IMR-90 (cell line): ENCODE results near the gene KLHDC3. TPM values are rescaled to one million over a fixed set of nuclear protein-coding genes. Genes with fewer than 3 reads are reported as not detected.

ENCODE experiments used
- ATAC-seq: fragments of 200-7000 bp; cut with Tn5 transposase; 2 replicates; pipeline ENCODE4 v1.9.1; 2020; ENCODE audit warnings: low read depth, mild to moderate bottlenecking, moderate library complexity
- BruUV-seq: library from RNA; stranded (reverse); fragments of 400-500 nt; replicated peaks from 2 replicates; lab custom pipeline; 2021; lab: Mats Ljungman, UMichigan
- CTCF ChIA-PET: fragments of 300-600 bp; formaldehyde crosslinking; extraction: SDS; loops from one replicate; lab custom pipeline; 2021; ENCODE audit warnings: antibody characterized with exemption; lab: Yijun Ruan, JAX
- POLR2A ChIA-PET: fragments of 300-600 bp; sonication (Branson Sonifier 250); formaldehyde crosslinking; loops from one replicate; lab custom pipeline; 2022; ENCODE audit warnings: antibody characterized with exemption; ENCODE audit not compliant: unreplicated experiment; lab: Charles Lee
- DNase-seq: peaks from one replicate; pipeline ENCODE4 v3.0.0; 2013
- H2AFZ ChIP-seq: replicated peaks from 2 replicates; pipeline ENCODE3; 2013; ENCODE audit warnings: low read length, mild to moderate bottlenecking; ENCODE audit not compliant: poor library complexity
- H2AK5ac ChIP-seq: 2 replicates; pipeline ENCODE4 v1.6.1; 2013; ENCODE audit warnings: low read depth, low read length, inconsistent platforms
- H2AK9ac ChIP-seq: replicated peaks from 2 replicates; pipeline ENCODE3; 2013; ENCODE audit warnings: mild to moderate bottlenecking, low read depth, low read length, moderate library complexity; ENCODE audit not compliant: poor library complexity
- H2BK120ac ChIP-seq: 2 replicates; pipeline ENCODE4 v1.6.1; 2013; ENCODE audit warnings: low read depth, low read length, inconsistent platforms
- H2BK15ac ChIP-seq: 3 replicates; pipeline ENCODE4 v1.6.1; 2013; ENCODE audit warnings: low read depth, low read length, inconsistent platforms
- H2BK20ac ChIP-seq: 2 replicates; pipeline ENCODE4 v1.6.1; 2013; ENCODE audit warnings: low read depth, mild to moderate bottlenecking, inconsistent platforms, low read length, moderate library complexity
- H2BK5ac ChIP-seq: 2 replicates; pipeline ENCODE4 v1.6.1; 2013; ENCODE audit warnings: mild to moderate bottlenecking, low read depth, low read length, inconsistent platforms; ENCODE audit not compliant: poor library complexity, severe bottlenecking
- H3K14ac ChIP-seq: replicated peaks from 2 replicates; pipeline ENCODE4 v1.6.1; 2013; ENCODE audit warnings: low read depth, low read length, inconsistent platforms
- H3K18ac ChIP-seq: 2 replicates; pipeline ENCODE4 v1.6.1; 2013; ENCODE audit warnings: low read depth, low read length, control low read depth
- H3K23ac ChIP-seq: 2 replicates; pipeline ENCODE4 v1.6.1; 2013; ENCODE audit warnings: low read depth, low read length, inconsistent platforms
- H3K27ac ChIP-seq: 2 replicates; pipeline ENCODE4 v1.5.1; 2013; ENCODE audit warnings: mild to moderate bottlenecking, control low read depth, low read length; ENCODE audit not compliant: insufficient read depth
- H3K27me3 ChIP-seq: 2 replicates; pipeline ENCODE4 v1.6.1; 2013; ENCODE audit warnings: low read length; ENCODE audit not compliant: control insufficient read depth, insufficient read depth
- H3K36me3 ChIP-seq: 2 replicates; pipeline ENCODE4 v1.6.1; 2013; ENCODE audit warnings: low read length, mixed read lengths; ENCODE audit not compliant: control insufficient read depth, insufficient read depth
- H3K4ac ChIP-seq: 2 replicates; pipeline ENCODE4 v1.6.1; 2013; ENCODE audit warnings: low read depth, low read length, inconsistent platforms
- H3K4me1 ChIP-seq: 2 replicates; pipeline ENCODE4 v1.6.1; 2013; ENCODE audit warnings: low read length, mixed read lengths; ENCODE audit not compliant: control insufficient read depth, insufficient read depth
- H3K4me2 ChIP-seq: 2 replicates; pipeline ENCODE4 v1.6.1; 2013; ENCODE audit warnings: low read depth, mild to moderate bottlenecking, control low read depth, low read length, moderate library complexity
- H3K4me3 ChIP-seq: 2 replicates; pipeline ENCODE4 v1.5.1; 2013; ENCODE audit warnings: low read depth, mild to moderate bottlenecking, control low read depth, low read length, moderate library complexity; ENCODE audit not compliant: insufficient read depth
- H3K56ac ChIP-seq: 2 replicates; pipeline ENCODE4 v1.6.1; 2013; ENCODE audit warnings: low read length, inconsistent platforms; ENCODE audit not compliant: insufficient read depth; ENCODE audit errors: extremely low read depth
- H3K79me1 ChIP-seq, 2 experiments: 2 replicates each; pipeline ENCODE4 v1.6.1; 2013; ENCODE audit warnings: low read length in 2 of 2, inconsistent platforms in 1 of 2, low read depth in 1 of 2
- H3K9ac ChIP-seq: 2 replicates; pipeline ENCODE4 v1.6.1; 2013; ENCODE audit warnings: low read depth, low read length, control low read depth
- H3K9me1 ChIP-seq: 2 replicates; pipeline ENCODE4 v1.6.1; 2013; ENCODE audit warnings: low read length, inconsistent platforms; ENCODE audit not compliant: insufficient read depth
- H3K9me3 ChIP-seq: 2 replicates; pipeline ENCODE4 v1.6.1; 2013; ENCODE audit warnings: low read length; ENCODE audit not compliant: control insufficient read depth, insufficient read depth
- H4K20me1 ChIP-seq: 2 replicates; pipeline ENCODE4 v1.6.1; 2013; ENCODE audit warnings: low read length, inconsistent platforms; ENCODE audit not compliant: insufficient read depth
- H4K5ac ChIP-seq: 2 replicates; pipeline ENCODE4 v1.6.1; 2013; ENCODE audit warnings: mild to moderate bottlenecking, low read depth, low read length, control low read depth
- H4K8ac ChIP-seq, 2 experiments: 2 replicates each; pipeline ENCODE4 v1.6.1; 2013; ENCODE audit warnings: low read depth in 2 of 2, low read length in 2 of 2, control low read depth in 1 of 2, inconsistent platforms in 1 of 2
- H4K91ac ChIP-seq: 2 replicates; pipeline ENCODE4 v1.6.1; 2013; ENCODE audit warnings: low read depth, low read length, inconsistent platforms; ENCODE audit not compliant: insufficient read depth
- BHLHE40 ChIP-seq: fragments of 150-350 bp; IDR thresholded peaks from 2 replicates; pipeline ENCODE4 v1.6.1; 2016; ENCODE audit warnings: mild to moderate bottlenecking, low read depth, low read length
- CEBPB ChIP-seq: IDR thresholded peaks from 2 replicates; pipeline ENCODE4 v1.6.1; 2012; ENCODE audit warnings: low read depth, low read length, improper control_type of control experiment
- CHD1 ChIP-seq: IDR thresholded peaks from 2 replicates; pipeline ENCODE4 v1.6.1; 2012; ENCODE audit warnings: low read depth, low read length, improper control_type of control experiment
- FOS ChIP-seq: fragments of 150-350 bp; IDR thresholded peaks from 2 replicates; pipeline ENCODE4 v1.6.1; 2016; ENCODE audit warnings: low read depth, low read length
- MAFK ChIP-seq: IDR thresholded peaks from 2 replicates; pipeline ENCODE4 v1.6.1; 2012; ENCODE audit warnings: low read depth, low read length, improper control_type of control experiment
- MAZ ChIP-seq: IDR thresholded peaks from 2 replicates; pipeline ENCODE4 v1.6.1; 2012; ENCODE audit warnings: low read depth, mild to moderate bottlenecking, low read length, improper control_type of control experiment, moderate library complexity, borderline replicate concordance
- MXI1 ChIP-seq: IDR thresholded peaks from 2 replicates; pipeline ENCODE4 v1.6.1; 2012; ENCODE audit warnings: low read depth, mild to moderate bottlenecking, low read length, moderate library complexity, borderline replicate concordance
- NFE2L2 ChIP-seq: fragments of 150-350 bp; IDR thresholded peaks from 2 replicates; pipeline ENCODE4 v1.6.1; 2016; ENCODE audit warnings: low read depth, mild to moderate bottlenecking, low read length
- POLR2A ChIP-seq: IDR thresholded peaks from 2 replicates; pipeline ENCODE4 v1.6.1; 2012; ENCODE audit warnings: mild to moderate bottlenecking, low read depth, low read length
- RAD21 ChIP-seq: IDR thresholded peaks from 2 replicates; pipeline ENCODE4 v1.6.1; 2012; ENCODE audit warnings: low read length, improper control_type of control experiment
- RCOR1 ChIP-seq: IDR thresholded peaks from 2 replicates; pipeline ENCODE4 v1.6.1; 2012; ENCODE audit warnings: mild to moderate bottlenecking, low read length, improper control_type of control experiment; ENCODE audit not compliant: insufficient replicate concordance
- RFX5 ChIP-seq: IDR thresholded peaks from 2 replicates; pipeline ENCODE4 v1.8.0; 2012; ENCODE audit warnings: low read depth, mild to moderate bottlenecking, low read length, moderate library complexity
- SMC3 ChIP-seq: fragments of 150-350 bp; IDR thresholded peaks from 2 replicates; pipeline ENCODE4 v1.6.1; 2016; ENCODE audit warnings: low read depth, mild to moderate bottlenecking, antibody characterized with exemption, low read length, moderate library complexity
- WGBS, 2 experiments: methylation state at CpG; one replicate each; pipeline versions ENCODE4 v1.1.5 to v1.1.7; 2013; ENCODE audit warnings: missing lambda C conversion rate in 2 of 2; ENCODE audit not compliant: insufficient read length in 1 of 2; ENCODE audit errors: extremely low coverage in 2 of 2; 5-methylcytosine and 5-hydroxymethylcytosine counted together
- dilution Hi-C: fragments of 300-500 bp; cut with HindIII; formaldehyde crosslinking; loops from one replicate; pipeline ENCODE4 v1.14.3; 2018; ENCODE audit warnings: low sequenced_read_pairs; ENCODE audit not compliant: unreplicated experiment
- in situ Hi-C: fragments of 300-500 bp; cut with MboI; formaldehyde crosslinking; loops from 3 replicates; pipeline ENCODE4 v1.14.3; 2019; ENCODE audit warnings: low sequenced_read_pairs, inconsistent platforms, mixed read lengths
- intact Hi-C: fragments of 100-400 bp; cut with micrococcal nuclease; formaldehyde crosslinking; loops from 2 replicates; pipeline ENCODE4 v1.10.0; 2022
- polyA plus RNA-seq, 3 experiments: library from polyadenylated mRNA; depleted of rRNA; stranded (reverse); fragments of >200 nt; gene quantifications; 2 replicates each; pipeline ENCODE4 v1.2.3, GENCODE V29; 2012; ENCODE audit warnings: low replicate concordance in 1 of 3
- total RNA-seq: library from RNA; depleted of rRNA; stranded (reverse); fragments of >200 nt; gene quantifications from 2 replicates; pipeline ENCODE4 v1.2.3, GENCODE V29; 2012
- TF ChIP-seq, protein P1 (sequence below): conservative IDR thresholded peaks from 2 replicates; pipeline ENCODE4 v1.5.1; 2012; ENCODE audit warnings: mild to moderate bottlenecking, low read depth, low read length, improper control_type of control experiment
- TF ChIP-seq, protein P2 (sequence below): fragments of 150-350 bp; IDR thresholded peaks from 2 replicates; pipeline ENCODE4 v1.6.1; 2016; ENCODE audit warnings: low read depth, mild to moderate bottlenecking, low read length, moderate library complexity, borderline replicate concordance
- TF ChIP-seq, protein P3 (sequence below): fragments of 150-350 bp; IDR thresholded peaks from 2 replicates; pipeline ENCODE4 v1.6.1; 2017; ENCODE audit warnings: mild to moderate bottlenecking, antibody characterized with exemption, low read length, low read depth

The KLHDC3 gene
- total and polyA plus RNA-seq, 2 of the 4 experiments (the other 2 are of a cell fraction) = 57.1 to 76.0 TPM

DNA sequence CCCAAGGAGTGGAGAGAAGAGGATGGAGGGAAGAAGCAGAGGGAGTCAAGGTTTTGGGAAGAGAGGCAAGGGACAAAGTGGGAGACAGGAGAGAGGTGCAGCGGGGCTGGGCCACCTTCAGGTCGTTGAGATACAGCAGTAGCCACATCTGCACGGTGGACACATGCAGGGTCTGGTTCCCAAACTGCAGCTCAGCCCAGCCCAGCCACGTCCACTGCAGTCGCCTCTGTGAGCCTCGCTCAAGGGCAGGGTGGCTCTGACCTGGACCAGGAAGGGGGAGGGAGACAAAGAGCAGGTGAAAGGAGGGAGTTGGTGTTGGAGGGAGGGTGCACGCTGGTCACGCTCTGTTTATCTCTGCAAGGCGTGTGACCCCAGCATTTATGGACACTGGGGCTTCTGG, 24.7 kb downstream of the KLHDC3 start:
- no peak overlapping the region for H4K91ac ChIP-seq
- no peak overlapping the region for H3K14ac ChIP-seq
- H2AFZ ChIP-seq = no peak overlapping the region
- H4K20me1 ChIP-seq = 0 out of 2 replicates have a peak, but pooled peaks cover 3% of the 10 kb centered on the region
- H3K9me1 ChIP-seq = no peaks in the 10 kb centered on the region
- no peak overlapping the region for H3K4me2 ChIP-seq
- peaks cover 7 to 9% of the 10 kb centered on the region in 2 experiments; a peak in 2 of 4 replicates for H3K79me1 ChIP-seq
- no peak for DNase-seq
- H4K5ac ChIP-seq = no peak overlapping the region
- ChIA-PET CTCF (no interaction called here), POLR2A (no interaction called here)
- H2AK9ac ChIP-seq = no peak overlapping the region
- H3K27ac ChIP-seq = no peak overlapping the region
- BruUV-seq = no TSS peak
- H2BK15ac ChIP-seq = no peak overlapping the region
- WGBS, 2 experiments = 96% methylated on average over 9 of the region's 9 CpGs; no CpG with 5 or more reads in 1 of the 2 experiments
- in situ Hi-C loops (no loop called here), intact Hi-C loops (no loop called here), dilution Hi-C loops (no loop called here)
- H3K56ac ChIP-seq = no peak overlapping the region
- H4K8ac ChIP-seq = no peak overlapping the region
- no peak overlapping the region for H2BK20ac ChIP-seq
- H3K27me3 ChIP-seq = no peaks in the 10 kb centered on the region
- H3K18ac ChIP-seq = no peak overlapping the region
- H2BK5ac ChIP-seq = no peak overlapping the region
- H3K23ac ChIP-seq = no peak overlapping the region
- no peaks in the 10 kb centered on the region for H3K9me3 ChIP-seq
- H3K4me3 ChIP-seq = no peak overlapping the region
- no peak overlapping the region for H3K9ac ChIP-seq
- H3K36me3 ChIP-seq = peaks cover 67% of the 10 kb centered on the region
- TF ChIP-seq CEBPB (no peak), CHD1 (no peak), RFX5 (no peak), NFE2L2 (no peak), FOS (no peak), RAD21 (no peak), MXI1 (no peak), MAZ (no peak), MAFK (no peak), POLR2A (no peak), RCOR1 (no peak), SMC3 (no peak), BHLHE40 (no peak)
- TF ChIP-seq, protein P1, sequence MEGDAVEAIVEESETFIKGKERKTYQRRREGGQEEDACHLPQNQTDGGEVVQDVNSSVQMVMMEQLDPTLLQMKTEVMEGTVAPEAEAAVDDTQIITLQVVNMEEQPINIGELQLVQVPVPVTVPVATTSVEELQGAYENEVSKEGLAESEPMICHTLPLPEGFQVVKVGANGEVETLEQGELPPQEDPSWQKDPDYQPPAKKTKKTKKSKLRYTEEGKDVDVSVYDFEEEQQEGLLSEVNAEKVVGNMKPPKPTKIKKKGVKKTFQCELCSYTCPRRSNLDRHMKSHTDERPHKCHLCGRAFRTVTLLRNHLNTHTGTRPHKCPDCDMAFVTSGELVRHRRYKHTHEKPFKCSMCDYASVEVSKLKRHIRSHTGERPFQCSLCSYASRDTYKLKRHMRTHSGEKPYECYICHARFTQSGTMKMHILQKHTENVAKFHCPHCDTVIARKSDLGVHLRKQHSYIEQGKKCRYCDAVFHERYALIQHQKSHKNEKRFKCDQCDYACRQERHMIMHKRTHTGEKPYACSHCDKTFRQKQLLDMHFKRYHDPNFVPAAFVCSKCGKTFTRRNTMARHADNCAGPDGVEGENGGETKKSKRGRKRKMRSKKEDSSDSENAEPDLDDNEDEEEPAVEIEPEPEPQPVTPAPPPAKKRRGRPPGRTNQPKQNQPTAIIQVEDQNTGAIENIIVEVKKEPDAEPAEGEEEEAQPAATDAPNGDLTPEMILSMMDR = no peak
- TF ChIP-seq, protein P2, sequence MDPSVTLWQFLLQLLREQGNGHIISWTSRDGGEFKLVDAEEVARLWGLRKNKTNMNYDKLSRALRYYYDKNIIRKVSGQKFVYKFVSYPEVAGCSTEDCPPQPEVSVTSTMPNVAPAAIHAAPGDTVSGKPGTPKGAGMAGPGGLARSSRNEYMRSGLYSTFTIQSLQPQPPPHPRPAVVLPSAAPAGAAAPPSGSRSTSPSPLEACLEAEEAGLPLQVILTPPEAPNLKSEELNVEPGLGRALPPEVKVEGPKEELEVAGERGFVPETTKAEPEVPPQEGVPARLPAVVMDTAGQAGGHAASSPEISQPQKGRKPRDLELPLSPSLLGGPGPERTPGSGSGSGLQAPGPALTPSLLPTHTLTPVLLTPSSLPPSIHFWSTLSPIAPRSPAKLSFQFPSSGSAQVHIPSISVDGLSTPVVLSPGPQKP = no peak
- TF ChIP-seq, protein P3, sequence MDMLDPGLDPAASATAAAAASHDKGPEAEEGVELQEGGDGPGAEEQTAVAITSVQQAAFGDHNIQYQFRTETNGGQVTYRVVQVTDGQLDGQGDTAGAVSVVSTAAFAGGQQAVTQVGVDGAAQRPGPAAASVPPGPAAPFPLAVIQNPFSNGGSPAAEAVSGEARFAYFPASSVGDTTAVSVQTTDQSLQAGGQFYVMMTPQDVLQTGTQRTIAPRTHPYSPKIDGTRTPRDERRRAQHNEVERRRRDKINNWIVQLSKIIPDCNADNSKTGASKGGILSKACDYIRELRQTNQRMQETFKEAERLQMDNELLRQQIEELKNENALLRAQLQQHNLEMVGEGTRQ = no peak
- H3K4me1 ChIP-seq = no peaks in the 10 kb centered on the region
- H2AK5ac ChIP-seq = no peak overlapping the region
- no peak overlapping the region for H3K4ac ChIP-seq
- ATAC-seq = no peak
- H2BK120ac ChIP-seq = no peak overlapping the region
